B cell (primary cell): ENCODE measurements around the gene MANBA. TPM values are rescaled to one million over a fixed set of nuclear protein-coding genes. Genes with fewer than 3 reads are reported as not detected.
"Not testable (repeated sequence)": the region's sequence is repeated elsewhere in the genome, so short reads cannot be mapped to it uniquely, and the experiment has no call there.

ENCODE experiments used
- ATAC-seq: fragments of 200-7000 bp; cut with Tn5 transposase; one replicate; pipeline ENCODE4 v1.10.0; 2021; ENCODE audit warnings: low read depth, mild to moderate bottlenecking, moderate number of reproducible peaks, moderate library complexity
- CTCF ChIA-PET: fragments of 350-600 bp; sonication (Branson Sonifier 250); formaldehyde crosslinking; loops from one replicate; lab custom pipeline; 2021; ENCODE audit warnings: antibody characterized with exemption, inconsistent platforms; lab: Charles Lee
- POLR2A ChIA-PET: fragments of 350-600 bp; sonication (Branson Sonifier 250); formaldehyde crosslinking; loops from one replicate; lab custom pipeline; 2021; ENCODE audit warnings: antibody characterized with exemption; lab: Charles Lee
- DNase-seq: peaks from one replicate; pipeline ENCODE4 v3.0.0; 2013
- H2AFZ ChIP-seq: 2 replicates; pipeline ENCODE4 v1.6.1; 2012; ENCODE audit warnings: mild to moderate bottlenecking, low read depth, low read length; ENCODE audit not compliant: insufficient read depth, poor library complexity, severe bottlenecking
- H3K27ac ChIP-seq, 2 donors: 1 replicate in 1 of 2; 2 replicates in 1 of 2; pipeline ENCODE4 v1.5.1; 2012 to 2013; ENCODE audit warnings: low read length in 2 of 2, mild to moderate bottlenecking in 2 of 2, moderate library complexity in 1 of 2
- H3K27me3 ChIP-seq, 4 experiments: fragments of 200-600 bp in 1 of 4; sonication (generic) in 1 of 4; replicated peaks in 1 of 4; 1 replicate in 2 of 4; 2 replicates in 2 of 4; pipeline versions ENCODE4 v1.6.1 to v1.7.0; 2013 to 2016; ENCODE audit warnings: low read length in 3 of 4, mild to moderate bottlenecking in 2 of 4, mixed read lengths in 1 of 4, moderate library complexity in 1 of 4; ENCODE audit not compliant: insufficient read depth in 4 of 4, control insufficient read depth in 3 of 4; ENCODE audit errors: control extremely low read depth in 1 of 4
- H3K36me3 ChIP-seq, 2 experiments: replicated peaks in 1 of 2; 1 replicate in 1 of 2; 2 replicates in 1 of 2; pipeline versions ENCODE4 v1.6.1 to v1.7.1; 2013; ENCODE audit warnings: low read length in 1 of 2; ENCODE audit not compliant: insufficient read depth in 2 of 2, control insufficient read depth in 1 of 2; ENCODE audit errors: control extremely low read depth in 1 of 2, extremely low read depth in 1 of 2
- H3K4me1 ChIP-seq, 2 donors: fragments of 200-600 bp in 1 of 2; sonication (generic) in 1 of 2; 1 replicate in 1 of 2; 2 replicates in 1 of 2; pipeline versions ENCODE4 v1.5.1 to v1.6.1; 2013 to 2017; ENCODE audit warnings: low read length in 2 of 2; ENCODE audit not compliant: control insufficient read depth in 2 of 2, insufficient read depth in 2 of 2
- H3K4me2 ChIP-seq: replicated peaks from 2 replicates; pipeline ENCODE3; 2012; ENCODE audit warnings: mild to moderate bottlenecking, low read depth, low read length; ENCODE audit not compliant: poor library complexity, severe bottlenecking
- H3K4me3 ChIP-seq, 5 experiments: fragments of 200-600 bp in 1 of 5; sonication (generic) in 1 of 5; 1 replicate in 3 of 5; 2 replicates in 2 of 5; pipeline versions ENCODE4 v1.5.1 to v1.7.0; 2011 to 2016; ENCODE audit warnings: low read length in 4 of 5, mild to moderate bottlenecking in 4 of 5, low read depth in 2 of 5, control low read depth in 1 of 5, moderate library complexity in 1 of 5; ENCODE audit not compliant: insufficient read depth in 1 of 5; ENCODE audit errors: control extremely low read depth in 1 of 5, extremely low read depth in 1 of 5
- H3K79me2 ChIP-seq: fragments of 200-600 bp; sonication (generic); one replicate; pipeline ENCODE4 v1.6.0; 2016; ENCODE audit warnings: low read length; ENCODE audit not compliant: control insufficient read depth, insufficient read depth
- H3K9ac ChIP-seq: fragments of 200-600 bp; sonication (generic); 2 replicates; pipeline ENCODE4 v1.6.1; 2017; ENCODE audit warnings: mild to moderate bottlenecking, low read length, moderate library complexity
- H3K9me3 ChIP-seq, 3 donors: one replicate each; pipeline versions ENCODE4 v1.6.1 to v1.7.1; 2013; ENCODE audit warnings: low read length in 2 of 3; ENCODE audit not compliant: control insufficient read depth in 2 of 3, insufficient read depth in 1 of 3; ENCODE audit errors: control extremely low read depth in 1 of 3
- H4K20me1 ChIP-seq: 2 replicates; pipeline ENCODE4 v1.6.0; 2012; ENCODE audit warnings: mild to moderate bottlenecking, low read length; ENCODE audit not compliant: insufficient read depth, control insufficient read depth, poor library complexity, severe bottlenecking
- H3K27ac Mint-ChIP-seq: one replicate; pipeline ENCODE4 v1.8.0; 2021; ENCODE audit warnings: mixed read lengths
- H3K27me3 Mint-ChIP-seq: one replicate; pipeline ENCODE4 v1.8.0; 2021; ENCODE audit warnings: mixed read lengths
- H3K4me1 Mint-ChIP-seq: one replicate; pipeline ENCODE4 v1.8.0; 2021; ENCODE audit warnings: mixed read lengths
- H3K4me3 Mint-ChIP-seq: one replicate; pipeline ENCODE4 v1.8.0; 2021; ENCODE audit warnings: mixed read lengths
- H3K9me3 Mint-ChIP-seq: one replicate; pipeline ENCODE4 v1.8.0; 2022; ENCODE audit warnings: mixed read lengths; ENCODE audit not compliant: insufficient read depth
- EZH2 ChIP-seq: IDR thresholded peaks from 2 replicates; pipeline ENCODE4 v1.6.1; 2012; ENCODE audit warnings: borderline replicate concordance, low read depth, mild to moderate bottlenecking, moderate library complexity, low read length; ENCODE audit not compliant: insufficient read depth, poor library complexity, severe bottlenecking
- WGBS: methylation state at CpG from one replicate; pipeline ENCODE4 v1.1.5; 2013; ENCODE audit warnings: missing lambda C conversion rate; ENCODE audit not compliant: insufficient coverage; 5-methylcytosine and 5-hydroxymethylcytosine counted together
- intact Hi-C: fragments of 100-400 bp; cut with micrococcal nuclease; formaldehyde crosslinking; loops from one replicate; pipeline ENCODE4 v1.10.0; 2022
- polyA plus RNA-seq: library from polyadenylated mRNA; depleted of rRNA; stranded (reverse); fragments of >200 nt; gene quantifications from 2 replicates; pipeline ENCODE4 v1.2.3, GENCODE V29; 2012
- total RNA-seq, 2 donors: library from RNA; stranded (reverse); fragments of 120-200 nt in 1 of 2; gene quantifications; 1 replicate in 1 of 2; 2 replicates in 1 of 2; pipeline versions ENCODE4 v1.2.3 to v1.2.4, GENCODE V29; 2013 to 2022
- TF ChIP-seq, protein P1 (sequence below): fragments of 200-600 bp; IDR thresholded peaks from one replicate; pipeline ENCODE4 v1.8.0; 2022; ENCODE audit warnings: antibody characterized with exemption, mild to moderate bottlenecking

Gene MANBA
- total and polyA plus RNA-seq, 2 donors (not counting 1 experiment from before 2014, with no cell fraction given), result 91.6 to 119 TPM

DNA sequence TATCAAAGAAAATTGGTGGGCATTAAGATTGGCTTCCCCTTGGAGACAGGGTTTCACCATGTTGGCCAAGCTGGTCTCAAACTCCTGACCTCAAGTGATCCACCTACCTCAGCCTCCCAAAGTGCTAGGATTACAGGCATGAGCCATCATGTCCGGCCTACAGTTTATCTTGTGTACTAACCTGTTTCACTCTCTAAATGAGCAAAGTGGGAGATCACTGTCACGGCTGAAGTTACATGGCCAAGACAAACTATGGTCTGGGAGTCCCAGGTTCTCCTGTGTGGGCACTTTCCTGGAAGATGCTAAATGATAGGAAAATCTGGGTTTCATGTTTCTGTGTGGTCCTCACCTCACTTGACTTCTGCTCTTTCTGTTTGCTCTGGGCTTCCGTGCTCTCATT lies 33.8 kb downstream of the MANBA start:
- Histone ChIP-seq H3K36me3 (peaks cover 7 to 38% of the 10 kb centered on the region in 2 experiments), H3K79me2 (peaks cover 50% of the 10 kb centered on the region), H4K20me1 (peaks cover 61% of the 10 kb centered on the region), H3K9me3 (peaks cover 1 to 28% (median 16%) of the 10 kb centered on the region in 3 donors)
- H3K9ac ChIP-seq, H3K27me3 Mint-ChIP-seq, DNase-seq, H3K27ac Mint-ChIP-seq, POLR2A ChIA-PET, ATAC-seq, H3K9me3 Mint-ChIP-seq, H3K4me2 ChIP-seq, H3K4me1 ChIP-seq, H3K27me3 ChIP-seq, CTCF ChIA-PET, H3K4me3 Mint-ChIP-seq, H3K27ac ChIP-seq, intact Hi-C loops, H2AFZ ChIP-seq, H3K4me3 ChIP-seq: not testable (repeated sequence)
- 80% methylated on average over 2 of the region's 3 CpGs for WGBS
- peaks cover 13% of the 10 kb centered on the region for H3K4me1 Mint-ChIP-seq

GRCh38 chr4:102726068-102726467 lies 34.7 kb downstream of the MANBA start:
- ATAC-seq (no peak), DNase-seq (no peak)
- Histone ChIP-seq H3K27ac (no peak overlapping the region), H3K27me3 (no peaks in the 10 kb centered on the region), H3K36me3 (peaks cover 7 to 39% of the 10 kb centered on the region in 2 experiments), H2AFZ (no peak overlapping the region), H3K9ac (no peak overlapping the region), H3K4me1 (no peaks in the 10 kb centered on the region), H4K20me1 (peaks cover 53% of the 10 kb centered on the region), H3K4me3 (no peak overlapping the region), H3K4me2 (no peak overlapping the region), H3K9me3 (peaks cover 0 to 19% (median 9%) of the 10 kb centered on the region in 3 donors), H3K79me2 (peaks cover 42% of the 10 kb centered on the region)
- Mint-ChIP-seq H3K4me1 (peaks cover 13% of the 10 kb centered on the region), H3K9me3 (peaks cover 4% of the 10 kb centered on the region), H3K27ac (no peak overlapping the region), H3K27me3 (no peaks in the 10 kb centered on the region), H3K4me3 (no peak overlapping the region)
- ChIA-PET CTCF (no interaction called here), POLR2A (no interaction called here)
- TF ChIP-seq, protein P1, sequence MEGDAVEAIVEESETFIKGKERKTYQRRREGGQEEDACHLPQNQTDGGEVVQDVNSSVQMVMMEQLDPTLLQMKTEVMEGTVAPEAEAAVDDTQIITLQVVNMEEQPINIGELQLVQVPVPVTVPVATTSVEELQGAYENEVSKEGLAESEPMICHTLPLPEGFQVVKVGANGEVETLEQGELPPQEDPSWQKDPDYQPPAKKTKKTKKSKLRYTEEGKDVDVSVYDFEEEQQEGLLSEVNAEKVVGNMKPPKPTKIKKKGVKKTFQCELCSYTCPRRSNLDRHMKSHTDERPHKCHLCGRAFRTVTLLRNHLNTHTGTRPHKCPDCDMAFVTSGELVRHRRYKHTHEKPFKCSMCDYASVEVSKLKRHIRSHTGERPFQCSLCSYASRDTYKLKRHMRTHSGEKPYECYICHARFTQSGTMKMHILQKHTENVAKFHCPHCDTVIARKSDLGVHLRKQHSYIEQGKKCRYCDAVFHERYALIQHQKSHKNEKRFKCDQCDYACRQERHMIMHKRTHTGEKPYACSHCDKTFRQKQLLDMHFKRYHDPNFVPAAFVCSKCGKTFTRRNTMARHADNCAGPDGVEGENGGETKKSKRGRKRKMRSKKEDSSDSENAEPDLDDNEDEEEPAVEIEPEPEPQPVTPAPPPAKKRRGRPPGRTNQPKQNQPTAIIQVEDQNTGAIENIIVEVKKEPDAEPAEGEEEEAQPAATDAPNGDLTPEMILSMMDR, result no peak
- TF ChIP-seq EZH2, result no peak
- intact Hi-C loops, result no loop called here
